Trophoblast cell (in vitro differentiated cells and primary cell): Measurements from ENCODE around the gene SOD2.

Source experiments
- DNase-seq, 2 donors: peaks; one replicate each; pipeline ENCODE4 v3.0.0-alpha.2; 2016
- H2AFZ ChIP-seq: 2 replicates; pipeline ENCODE4 v1.6.1; 2013; ENCODE audit warnings: low read length, moderate library complexity, mild to moderate bottlenecking; ENCODE audit not compliant: insufficient read depth, poor library complexity
- H2AK5ac ChIP-seq: 2 replicates; pipeline ENCODE4 v1.6.1; 2013; ENCODE audit warnings: mild to moderate bottlenecking, low read length
- H2BK120ac ChIP-seq: 2 replicates; pipeline ENCODE4 v1.6.1; 2013; ENCODE audit warnings: low read length, mild to moderate bottlenecking, moderate library complexity; ENCODE audit not compliant: insufficient read depth, poor library complexity
- H2BK12ac ChIP-seq: 2 replicates; pipeline ENCODE4 v1.6.1; 2013; ENCODE audit warnings: mild to moderate bottlenecking, low read length, moderate library complexity
- H2BK5ac ChIP-seq: 2 replicates; pipeline ENCODE4 v1.6.1; 2013; ENCODE audit warnings: low read length, low read depth, moderate library complexity, mild to moderate bottlenecking; ENCODE audit not compliant: poor library complexity
- H3K14ac ChIP-seq: 2 replicates; pipeline ENCODE4 v1.6.1; 2013; ENCODE audit warnings: mild to moderate bottlenecking, low read length
- H3K18ac ChIP-seq: 2 replicates; pipeline ENCODE4 v1.6.1; 2013; ENCODE audit warnings: mild to moderate bottlenecking, low read length
- H3K23ac ChIP-seq: 2 replicates; pipeline ENCODE4 v1.6.1; 2013; ENCODE audit warnings: low read length
- H3K27ac ChIP-seq: 2 replicates; pipeline ENCODE4 v1.5.1; 2013; ENCODE audit warnings: low read depth, mild to moderate bottlenecking, inconsistent platforms, low read length, moderate library complexity
- H3K27me3 ChIP-seq: 2 replicates; pipeline ENCODE4 v1.6.1; 2013; ENCODE audit warnings: inconsistent platforms, mild to moderate bottlenecking, low read length, moderate library complexity; ENCODE audit not compliant: insufficient read depth
- H3K36me3 ChIP-seq, 2 experiments: 1 replicate in 1 of 2; 2 replicates in 1 of 2; pipeline ENCODE4 v1.6.1; 2013; ENCODE audit warnings: low read length in 2 of 2, mild to moderate bottlenecking in 2 of 2, moderate library complexity in 1 of 2; ENCODE audit not compliant: insufficient read depth in 2 of 2, control insufficient read depth in 1 of 2
- H3K4ac ChIP-seq: 2 replicates; pipeline ENCODE4 v1.6.1; 2013; ENCODE audit warnings: low read depth, mild to moderate bottlenecking, low read length, moderate library complexity
- H3K4me1 ChIP-seq, 2 experiments: 1 replicate in 1 of 2; 2 replicates in 1 of 2; pipeline ENCODE4 v1.6.1; 2013; ENCODE audit warnings: low read length in 2 of 2, mild to moderate bottlenecking in 2 of 2, moderate library complexity in 1 of 2; ENCODE audit not compliant: insufficient read depth in 2 of 2, control insufficient read depth in 1 of 2
- H3K4me2 ChIP-seq: 2 replicates; pipeline ENCODE4 v1.6.1; 2013; ENCODE audit warnings: inconsistent platforms, mild to moderate bottlenecking, low read length, moderate library complexity
- H3K4me3 ChIP-seq: 2 replicates; pipeline ENCODE4 v1.5.1; 2013; ENCODE audit warnings: mild to moderate bottlenecking, low read depth, low read length, inconsistent platforms
- H3K79me1 ChIP-seq: one replicate; pipeline ENCODE4 v1.6.1; 2013; ENCODE audit warnings: low read length
- H3K79me2 ChIP-seq: 2 replicates; pipeline ENCODE4 v1.6.1; 2013; ENCODE audit warnings: low read length, mild to moderate bottlenecking; ENCODE audit not compliant: control insufficient read depth, insufficient read depth, poor library complexity
- H3K9ac ChIP-seq: 2 replicates; pipeline ENCODE4 v1.6.1; 2013; ENCODE audit warnings: mild to moderate bottlenecking, low read length
- H3K9me3 ChIP-seq: 2 replicates; pipeline ENCODE4 v1.6.1; 2013; ENCODE audit warnings: low read depth, mild to moderate bottlenecking, control low read depth, inconsistent platforms, low read length; ENCODE audit not compliant: insufficient read depth
- H4K12ac ChIP-seq: 2 replicates; pipeline ENCODE4 v1.6.1; 2013; ENCODE audit warnings: low read depth, mild to moderate bottlenecking, low read length, moderate library complexity
- H4K8ac ChIP-seq: 2 replicates; pipeline ENCODE4 v1.6.1; 2013; ENCODE audit warnings: low read depth, mild to moderate bottlenecking, low read length, moderate library complexity
- H4K91ac ChIP-seq: one replicate; pipeline ENCODE4 v1.6.1; 2013; ENCODE audit warnings: low read depth, mild to moderate bottlenecking, low read length, moderate library complexity
- WGBS: extraction: QIAGEN DNeasy Blood & Tissue Kit; methylation state at CpG from one replicate; pipeline ENCODE4 v1.1.7; 2013; ENCODE audit warnings: missing lambda C conversion rate; ENCODE audit not compliant: insufficient read length, insufficient coverage; ENCODE audit errors: extremely low coverage; 5-methylcytosine and 5-hydroxymethylcytosine counted together

Gene SOD2

GRCh38 chr6:159716247-159717096 is 23.4 kb upstream of the SOD2 start:
- Histone ChIP-seq H2BK5ac (no peak overlapping the region), H3K4me1 (no peaks in the 10 kb centered on the region), H4K12ac (no peak overlapping the region), H4K91ac (no peak overlapping the region), H3K4me3 (no peak overlapping the region), H3K18ac (no peak overlapping the region), H3K27ac (no peak overlapping the region), H2BK120ac (no peak overlapping the region), H3K9me3 (no peaks in the 10 kb centered on the region), H3K9ac (no peak overlapping the region), H3K36me3 (no peaks in the 10 kb centered on the region), H2BK12ac (no peak overlapping the region), H4K8ac (no peak overlapping the region), H3K4me2 (no peak overlapping the region), H3K79me2 (no peaks in the 10 kb centered on the region), H3K4ac (no peak overlapping the region), H3K14ac (no peak overlapping the region), H3K23ac (peak overlapping the region; percentile 62), H3K27me3 (no peaks in the 10 kb centered on the region), H2AFZ (no peak overlapping the region), H3K79me1 (no peaks in the 10 kb centered on the region), H2AK5ac (no peak overlapping the region)
- no CpG with 5 or more reads among the region's 5 CpGs for WGBS
- peak; percentile 68 to 89 for DNase-seq

- Histone ChIP-seq H3K23ac (no peak overlapping the region), H2BK12ac (no peak overlapping the region), H3K27ac (no peak overlapping the region), H3K27me3 (no peaks in the 10 kb centered on the region), H2BK5ac (no peak overlapping the region), H3K9ac (no peak overlapping the region), H3K4ac (no peak overlapping the region), H3K4me2 (no peak overlapping the region), H3K79me1 (no peaks in the 10 kb centered on the region), H4K8ac (no peak overlapping the region), H3K4me1 (no peaks in the 10 kb centered on the region), H3K79me2 (no peaks in the 10 kb centered on the region), H2AK5ac (no peak overlapping the region), H4K12ac (no peak overlapping the region), H3K36me3 (no peaks in the 10 kb centered on the region), H2AFZ (no peak overlapping the region), H3K4me3 (no peak overlapping the region), H3K9me3 (no peaks in the 10 kb centered on the region), H3K14ac (no peak overlapping the region), H3K18ac (no peak overlapping the region), H2BK120ac (no peak overlapping the region), H4K91ac (no peak overlapping the region)
- no CpG with 5 or more reads among the region's 3 CpGs for WGBS
- no peak for DNase-seq
These were observed 22.6 kb upstream of the SOD2 start for GRCh38 chr6:159715605-159716004.

GRCh38 chr6:159715166-159715565 is 22.1 kb upstream of the SOD2 start:
- Histone ChIP-seq H4K91ac (no peak overlapping the region), H3K27ac (no peak overlapping the region), H3K23ac (no peak overlapping the region), H2BK5ac (no peak overlapping the region), H3K27me3 (no peaks in the 10 kb centered on the region), H3K4ac (no peak overlapping the region), H4K8ac (no peak overlapping the region), H2AK5ac (no peak overlapping the region), H2BK12ac (no peak overlapping the region), H3K4me2 (no peak overlapping the region), H4K12ac (no peak overlapping the region), H3K79me2 (no peaks in the 10 kb centered on the region), H2AFZ (no peak overlapping the region), H3K79me1 (no peaks in the 10 kb centered on the region), H3K4me3 (no peak overlapping the region), H3K4me1 (no peaks in the 10 kb centered on the region), H3K36me3 (no peaks in the 10 kb centered on the region), H3K18ac (no peak overlapping the region), H2BK120ac (no peak overlapping the region), H3K9me3 (no peaks in the 10 kb centered on the region), H3K14ac (no peak overlapping the region), H3K9ac (no peak overlapping the region)
- no peak for DNase-seq
- WGBS: no CpG with 5 or more reads among the region's 3 CpGs

- Histone ChIP-seq H2BK5ac (no peak overlapping the region), H3K14ac (no peak overlapping the region), H3K4me1 (no peaks in the 10 kb centered on the region), H3K36me3 (no peaks in the 10 kb centered on the region), H3K4me2 (no peak overlapping the region), H2AK5ac (no peak overlapping the region), H3K4ac (no peak overlapping the region), H3K9ac (no peak overlapping the region), H4K12ac (no peak overlapping the region), H3K4me3 (no peak overlapping the region), H3K23ac (no peak overlapping the region), H3K9me3 (no peaks in the 10 kb centered on the region), H3K79me1 (no peaks in the 10 kb centered on the region), H3K27me3 (no peaks in the 10 kb centered on the region), H3K79me2 (no peaks in the 10 kb centered on the region), H2BK12ac (no peak overlapping the region), H3K18ac (no peak overlapping the region), H2BK120ac (no peak overlapping the region), H4K8ac (no peak overlapping the region), H4K91ac (no peak overlapping the region), H2AFZ (no peak overlapping the region), H3K27ac (no peak overlapping the region)
- WGBS: no CpG with 5 or more reads among the region's 5 CpGs
- DNase-seq: peak in 1 of 2 donors; percentile 26
These were observed 21.4 kb upstream of the SOD2 start for GRCh38 chr6:159714404-159714803.
